HG03378 (cell line): ENCODE measurements around the gene UTS2R.
"Not testable (repeated sequence)": the region's sequence is repeated elsewhere in the genome, so short reads cannot be mapped to it uniquely, and the experiment has no call there.

Source experiments
- ATAC-seq: cut with Tn5 transposase; IDR thresholded peaks from one replicate; pipeline ENCODE4 v1.9.1; 2021; ENCODE audit warnings: mild to moderate bottlenecking, moderate library complexity; ENCODE audit not compliant: unreplicated experiment

The UTS2R gene

DNA sequence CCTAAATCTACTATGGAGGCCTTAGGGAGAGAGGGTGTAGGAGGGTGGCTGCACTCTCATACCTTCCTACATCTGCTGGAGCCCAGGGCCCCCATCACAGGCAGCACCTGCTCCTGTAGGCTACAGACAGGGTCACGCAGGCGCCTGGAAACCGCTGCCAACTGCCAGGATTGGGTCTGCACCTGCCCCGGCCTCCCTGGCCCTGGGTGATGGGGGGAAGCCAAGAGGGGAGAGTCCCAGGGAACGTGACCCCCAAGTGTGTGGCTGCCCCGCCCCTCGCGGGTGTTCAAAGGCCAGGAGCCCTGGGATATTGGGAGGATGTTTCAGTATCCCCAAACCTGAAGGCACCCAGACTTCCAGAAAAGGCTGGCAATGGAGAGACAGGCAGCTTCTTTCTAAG, 18.1 kb upstream of the UTS2R start:
- no peak for ATAC-seq

DNA sequence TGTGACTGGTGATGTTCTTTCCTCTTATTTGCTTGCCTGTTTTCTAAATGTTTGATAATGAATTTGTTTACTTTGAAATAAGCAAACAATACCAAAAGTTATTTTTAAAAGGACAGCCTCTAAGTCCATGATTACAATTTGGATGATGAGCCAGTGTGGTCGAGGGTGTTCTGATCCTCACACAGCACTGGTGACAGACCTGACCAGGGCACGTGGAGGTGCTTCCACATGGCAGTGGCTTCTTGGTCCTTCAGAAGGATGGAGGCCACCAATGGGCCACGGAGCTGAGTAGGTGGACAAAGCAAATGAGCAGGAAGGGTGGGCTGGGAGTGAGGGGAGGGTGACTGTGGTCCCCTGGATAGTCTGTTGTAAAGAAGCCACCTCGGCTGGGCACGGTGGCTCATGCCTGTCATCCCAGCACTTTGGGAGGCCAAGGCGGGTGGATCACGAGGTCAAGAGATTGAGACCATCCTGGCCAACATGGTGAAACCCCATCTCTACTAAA, 16.7 kb upstream of the UTS2R start:
- ATAC-seq = no peak

DNA sequence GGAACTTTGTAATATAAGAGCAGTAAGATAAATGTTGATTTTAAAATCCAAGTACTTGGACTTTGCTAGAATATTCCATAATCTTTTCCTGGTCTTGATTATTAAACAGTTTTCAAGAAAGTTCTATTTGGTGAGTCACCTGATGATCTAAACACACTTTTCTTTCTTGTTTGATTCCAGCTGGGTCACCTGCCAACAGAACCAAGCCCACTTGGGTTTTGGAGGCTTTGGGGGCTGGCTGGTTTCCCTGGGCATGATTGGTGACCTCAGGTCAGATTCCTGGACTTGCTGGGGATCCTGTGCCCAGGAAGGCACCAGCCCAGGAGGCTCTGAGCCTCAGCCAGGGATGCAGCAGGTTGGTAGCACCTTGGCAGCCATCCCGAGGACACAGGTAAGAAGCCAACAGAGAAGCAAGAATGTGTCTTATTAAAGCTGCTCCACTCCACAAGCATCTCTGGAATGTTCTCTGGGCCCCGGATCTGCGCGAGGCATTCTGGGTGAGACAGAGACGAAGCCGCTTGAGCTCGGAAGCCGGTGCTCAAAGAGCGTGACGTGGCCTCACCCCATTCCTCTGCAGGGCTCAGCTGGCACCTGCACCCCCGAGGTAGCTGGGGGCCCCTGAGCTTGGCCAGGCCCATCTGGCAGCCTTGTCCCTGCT, 15.7 kb upstream of the UTS2R start:
- ATAC-seq = no peak

DNA sequence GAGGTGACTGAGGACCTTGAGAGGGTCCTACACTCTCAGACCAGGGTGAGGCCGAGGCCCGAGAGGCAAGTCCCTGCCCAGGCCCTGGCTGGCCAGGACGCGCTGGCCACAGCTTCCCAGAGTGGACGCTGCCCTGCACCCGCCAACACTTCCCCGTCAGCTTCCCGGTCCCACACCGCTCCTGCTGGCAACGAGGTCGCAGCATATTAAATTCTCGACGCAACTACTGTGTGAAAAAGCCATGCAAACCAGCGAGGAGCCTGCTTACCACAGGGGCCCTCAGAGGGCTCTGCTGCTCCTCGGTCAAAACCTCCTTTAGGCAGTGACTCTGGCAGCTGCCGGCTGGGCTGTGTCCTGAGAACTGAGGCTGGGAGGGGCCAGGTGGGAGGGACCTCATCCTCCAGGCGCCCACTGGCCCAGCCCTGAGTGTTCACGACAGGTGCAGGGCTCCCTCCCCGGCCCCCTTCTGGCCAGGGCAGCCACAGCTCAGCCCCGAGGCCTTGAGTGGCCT, 14.7 kb upstream of the UTS2R start:
- no peak for ATAC-seq

DNA sequence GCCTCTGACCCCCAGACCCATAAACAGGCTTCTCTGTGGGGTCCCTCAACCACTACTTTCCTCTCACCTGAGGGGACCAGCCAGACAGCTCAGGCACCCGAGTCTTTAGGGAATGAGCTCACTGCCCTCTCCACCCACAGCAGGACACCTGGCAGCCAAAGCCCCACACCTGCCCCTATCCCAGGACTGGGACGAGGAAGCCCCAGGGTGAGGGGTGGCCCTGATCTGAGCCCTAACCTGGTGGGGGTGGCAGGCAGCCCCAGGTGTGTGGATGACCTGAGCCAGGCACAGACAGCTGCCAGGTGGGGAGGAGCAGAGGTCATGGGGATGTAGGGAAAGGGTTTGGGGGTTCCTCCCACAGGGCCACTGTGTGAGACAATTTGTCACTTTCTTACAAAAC, 14.2 kb upstream of the UTS2R start:
- no peak for ATAC-seq

DNA sequence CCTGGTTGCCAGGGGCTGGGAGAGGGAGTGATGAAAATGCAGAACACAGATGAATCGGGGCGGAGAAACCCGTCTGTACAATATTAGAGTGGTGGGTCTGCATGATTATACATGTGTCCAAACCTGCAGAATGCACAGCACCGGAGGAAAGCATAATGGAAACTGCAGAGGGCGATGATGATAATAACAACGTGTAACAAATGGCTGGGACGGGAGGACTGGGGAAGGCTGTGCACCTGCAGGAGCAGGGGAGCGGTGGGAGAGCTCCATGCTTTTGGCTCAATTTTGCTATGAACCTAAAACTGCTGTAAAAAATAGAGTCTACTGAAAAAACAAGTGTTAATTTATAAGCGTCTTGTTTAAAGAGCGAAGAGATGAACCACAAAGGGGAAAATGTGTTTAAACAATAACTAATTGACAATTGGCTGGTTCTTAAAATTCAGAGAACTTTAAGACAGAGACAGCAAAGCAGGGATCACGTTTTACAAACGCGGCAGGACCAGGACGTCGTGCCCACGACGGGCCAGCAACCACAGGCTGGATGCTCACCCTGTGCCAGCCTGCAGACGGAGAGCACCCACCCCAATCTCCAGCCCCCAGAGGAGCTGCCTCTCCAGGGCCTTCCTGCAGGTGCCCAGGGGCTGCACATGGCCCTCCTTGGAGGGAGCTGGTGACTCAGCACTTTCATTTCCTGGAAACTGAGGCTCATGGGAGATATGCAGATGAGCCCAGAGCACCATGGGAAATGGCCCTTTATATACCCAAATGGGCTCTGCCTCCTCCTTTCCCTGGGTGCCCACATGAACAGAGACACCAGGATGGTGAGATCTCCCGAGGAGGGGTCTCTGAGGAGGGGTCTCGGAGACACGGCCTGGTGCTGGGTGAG, 12.9 kb upstream of the UTS2R start, which contains the start of gene TEX19:
Gene TEX19, plus strand, starts transcription at position 783 of the 886 bp plus-strand sequence. CDS start 2,904 bp downstream, outside the sequence.
- ATAC-seq = no peak

DNA sequence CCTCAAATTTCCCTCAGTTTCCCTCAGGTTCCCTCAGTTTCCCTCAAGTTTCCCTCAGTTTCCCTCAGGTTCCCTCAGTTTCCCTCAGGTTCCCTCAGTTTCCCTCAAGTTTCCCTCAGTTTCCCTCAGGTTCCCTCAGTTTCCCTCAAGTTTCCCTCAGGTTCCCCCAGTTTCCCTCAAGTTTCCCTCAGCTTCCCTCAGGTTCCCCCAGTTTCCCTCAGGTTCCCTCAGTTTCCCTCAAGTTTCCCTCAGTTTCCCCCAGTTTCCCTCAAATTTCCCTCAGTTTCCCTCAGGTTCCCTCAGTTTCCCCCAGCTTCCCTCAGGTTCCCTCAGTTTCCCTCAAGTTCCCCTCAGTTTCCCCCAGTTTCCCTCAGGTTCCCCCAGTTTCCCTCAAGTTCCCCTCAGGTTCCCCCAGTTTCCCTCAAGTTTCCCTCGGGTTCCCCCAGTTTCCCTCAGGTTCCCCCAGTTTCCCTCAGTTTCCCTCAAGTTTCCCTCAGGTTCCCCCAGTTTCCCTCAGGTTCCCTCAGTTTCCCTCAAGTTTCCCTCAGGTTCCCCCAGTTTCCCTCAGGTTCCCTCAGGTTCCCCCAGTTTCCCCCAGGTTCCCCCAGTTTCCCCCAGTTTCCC, 12.0 kb upstream of the UTS2R start:
- not testable (repeated sequence) for ATAC-seq

DNA sequence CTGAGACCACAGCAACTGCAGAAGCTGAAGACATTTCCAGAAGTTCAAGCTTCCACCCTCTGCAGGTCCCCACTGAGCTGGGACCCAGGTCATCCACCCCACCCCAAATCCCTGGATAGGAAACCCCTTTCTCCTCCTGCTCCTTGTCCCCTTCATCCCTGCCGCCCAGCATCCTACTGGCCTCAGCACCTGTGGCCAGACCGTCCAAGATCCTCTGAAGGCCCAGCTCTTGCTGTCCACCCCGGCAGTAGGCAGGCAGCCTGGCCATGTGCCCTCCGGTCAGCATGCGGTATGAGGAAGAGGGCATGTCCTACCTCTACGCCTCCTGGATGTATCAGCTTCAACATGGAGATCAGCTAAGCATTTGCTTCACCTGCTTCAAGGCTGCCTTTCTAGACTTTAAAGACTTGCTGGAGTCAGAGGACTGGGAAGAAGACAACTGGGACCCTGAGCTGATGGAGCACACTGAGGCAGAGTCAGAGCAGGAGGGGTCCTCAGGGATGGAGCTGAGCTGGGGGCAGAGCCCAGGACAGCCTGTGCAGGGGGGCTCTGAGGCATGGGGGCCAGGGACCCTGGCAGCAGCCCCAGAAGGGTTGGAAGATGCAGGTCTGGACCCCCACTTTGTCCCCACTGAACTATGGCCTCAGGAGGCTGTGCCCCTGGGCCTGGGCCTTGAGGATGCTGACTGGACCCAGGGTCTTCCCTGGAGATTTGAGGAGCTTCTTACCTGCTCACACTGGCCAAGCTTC, 9.5 kb upstream of the UTS2R start:
- no peak for ATAC-seq

DNA sequence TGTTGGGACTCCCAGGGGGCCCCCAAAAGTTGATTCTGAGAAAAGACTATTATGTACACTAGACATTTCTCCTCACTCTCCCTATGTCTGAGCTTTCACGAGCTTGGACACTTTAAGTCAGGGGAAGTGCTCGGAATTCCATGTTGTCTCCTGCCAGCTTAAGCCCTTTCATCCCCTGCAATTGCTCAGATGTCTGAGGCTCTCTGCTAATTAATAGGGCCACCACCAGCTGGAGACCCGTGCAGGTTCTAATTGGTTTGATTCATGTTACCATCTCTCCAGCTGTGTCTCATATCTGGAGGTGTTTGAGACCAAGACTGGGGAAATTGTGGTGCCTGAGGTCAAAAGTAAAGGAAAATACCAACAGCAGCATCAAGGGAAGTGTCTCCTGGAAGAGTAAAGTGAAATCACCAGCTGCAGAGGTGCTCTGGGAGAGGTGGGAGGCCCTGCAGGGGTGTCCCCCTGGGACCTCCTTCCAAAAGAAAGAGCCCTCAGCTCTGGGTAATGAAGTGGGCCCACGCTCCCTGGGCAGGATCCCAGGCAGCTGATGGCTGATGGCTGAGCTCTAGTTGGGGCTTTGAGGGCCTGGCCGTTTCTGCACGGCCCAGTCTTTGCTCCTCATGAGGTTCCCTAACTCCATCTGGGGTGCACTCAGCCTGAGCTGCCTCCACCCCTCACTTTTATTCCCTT, 5.8 kb upstream of the UTS2R start:
- ATAC-seq = no peak

DNA sequence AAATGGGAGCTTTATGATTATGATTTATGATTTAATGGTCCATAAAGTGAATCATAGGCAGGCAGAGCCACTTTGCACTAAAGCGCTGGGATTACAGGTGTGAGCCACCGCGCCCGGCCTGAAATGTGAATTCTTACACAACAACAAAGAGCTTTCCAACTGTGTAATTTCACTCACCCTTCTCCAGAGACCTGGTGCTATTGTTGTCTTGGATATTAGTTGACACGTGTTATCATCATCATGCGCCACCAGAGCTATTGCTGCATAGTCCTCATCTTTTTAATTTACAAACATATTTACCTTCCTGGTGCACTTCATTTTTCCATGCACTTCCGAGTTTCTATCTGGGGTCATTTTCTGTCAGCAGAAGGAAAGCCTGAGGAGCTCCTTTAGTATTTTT, 4.8 kb upstream of the UTS2R start:
- ATAC-seq = no peak

DNA sequence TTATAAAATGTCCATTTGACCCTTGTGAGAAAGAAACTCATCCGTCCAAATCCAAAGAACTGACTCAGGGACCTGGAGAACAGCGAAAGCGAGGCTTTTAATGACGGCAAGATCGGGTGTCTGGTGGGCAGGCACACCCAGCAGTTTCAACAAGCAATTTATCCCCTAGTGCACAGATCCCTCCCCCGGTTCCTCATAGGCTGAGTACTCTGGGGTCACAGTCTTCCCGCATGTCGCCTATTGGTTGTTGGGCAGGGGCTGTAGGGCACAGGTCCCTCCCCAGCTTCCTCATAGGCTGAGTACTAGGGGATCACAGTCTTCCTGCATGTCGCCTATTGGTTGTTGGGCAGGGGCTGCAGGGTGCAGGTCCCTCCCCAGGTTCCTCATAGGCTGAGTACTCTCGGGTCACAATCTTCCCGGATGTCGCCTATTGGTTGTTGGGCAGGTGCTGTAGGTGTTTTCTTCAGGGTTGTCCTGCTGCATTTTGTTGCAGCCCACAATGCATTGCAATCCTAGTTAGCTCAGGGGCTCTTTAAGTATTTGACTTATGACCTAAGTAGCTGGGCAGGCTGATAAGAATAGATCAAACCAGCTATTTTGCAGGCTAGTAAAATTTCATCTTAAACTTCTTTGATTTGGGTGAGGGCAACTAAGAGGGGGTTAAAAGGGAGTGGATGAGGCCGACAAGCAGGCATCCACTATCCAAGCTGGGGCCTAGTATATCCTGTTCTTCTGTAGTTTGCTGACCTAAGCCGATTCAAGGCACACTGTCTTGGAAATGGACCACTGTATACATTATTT, 3.6 kb upstream of the UTS2R start:
- ATAC-seq = no peak

DNA sequence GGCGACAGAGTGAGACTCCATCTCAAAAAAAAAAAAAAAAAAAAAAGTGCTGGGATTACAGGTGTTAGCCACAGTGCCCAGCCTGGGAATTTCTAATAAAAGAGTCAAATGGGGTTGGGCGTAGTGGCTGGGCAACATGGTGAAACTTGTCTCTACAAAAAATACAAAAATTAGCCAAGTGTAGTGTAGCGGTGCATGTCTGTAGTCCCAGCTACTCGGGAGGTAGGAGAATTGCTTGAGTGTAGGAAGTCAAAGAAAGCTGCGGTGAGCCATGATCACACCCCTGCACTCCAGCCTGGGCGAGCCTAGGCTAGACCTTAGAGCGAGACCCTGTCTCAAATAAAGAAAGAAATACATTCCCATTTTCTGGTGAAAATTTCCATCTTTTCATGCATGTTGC, 2.4 kb upstream of the UTS2R start:
- no peak for ATAC-seq

DNA sequence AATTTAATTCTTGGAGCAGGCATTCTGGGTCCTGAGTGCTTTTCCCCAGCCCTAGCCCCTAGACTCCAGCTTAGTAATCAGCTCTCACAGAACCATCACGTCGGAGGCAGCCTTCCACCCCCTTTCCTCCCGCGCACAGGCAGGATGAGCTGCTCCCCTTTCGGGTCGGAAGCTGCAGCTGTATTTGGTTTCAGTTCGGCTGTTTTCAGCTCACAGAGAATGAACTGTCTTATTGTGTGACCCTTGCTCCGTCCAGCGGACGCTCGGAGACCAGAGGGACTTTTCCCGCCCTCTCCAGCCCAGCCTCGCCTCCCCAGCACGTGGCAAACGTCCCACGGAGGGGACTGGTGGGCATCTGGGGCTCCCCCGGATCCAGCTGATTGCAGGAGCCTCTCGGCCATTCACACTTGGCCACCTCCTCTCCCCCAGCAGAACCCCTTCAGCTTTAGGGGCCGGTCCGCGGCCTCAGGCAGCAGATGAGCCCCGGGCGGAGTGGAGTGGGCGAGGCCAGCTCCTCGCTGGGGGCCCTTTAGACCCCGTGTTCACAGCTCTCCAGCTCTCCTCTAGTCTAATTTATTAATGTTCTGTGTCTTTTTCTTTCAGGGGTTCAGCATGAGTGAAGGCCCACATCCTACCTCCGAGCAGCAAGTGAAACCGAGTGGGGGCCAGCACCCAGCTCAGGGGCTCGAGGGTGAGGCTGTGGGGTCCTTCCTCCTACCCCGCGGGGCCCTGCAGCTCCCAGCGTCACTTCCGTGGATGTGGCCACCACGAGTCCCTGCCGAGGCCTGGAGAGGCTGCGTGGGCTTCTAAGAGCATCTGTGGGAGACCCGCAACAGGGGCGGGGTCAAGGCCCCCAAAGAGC, 863 bp upstream of the UTS2R start:
- ATAC-seq = no peak

DNA sequence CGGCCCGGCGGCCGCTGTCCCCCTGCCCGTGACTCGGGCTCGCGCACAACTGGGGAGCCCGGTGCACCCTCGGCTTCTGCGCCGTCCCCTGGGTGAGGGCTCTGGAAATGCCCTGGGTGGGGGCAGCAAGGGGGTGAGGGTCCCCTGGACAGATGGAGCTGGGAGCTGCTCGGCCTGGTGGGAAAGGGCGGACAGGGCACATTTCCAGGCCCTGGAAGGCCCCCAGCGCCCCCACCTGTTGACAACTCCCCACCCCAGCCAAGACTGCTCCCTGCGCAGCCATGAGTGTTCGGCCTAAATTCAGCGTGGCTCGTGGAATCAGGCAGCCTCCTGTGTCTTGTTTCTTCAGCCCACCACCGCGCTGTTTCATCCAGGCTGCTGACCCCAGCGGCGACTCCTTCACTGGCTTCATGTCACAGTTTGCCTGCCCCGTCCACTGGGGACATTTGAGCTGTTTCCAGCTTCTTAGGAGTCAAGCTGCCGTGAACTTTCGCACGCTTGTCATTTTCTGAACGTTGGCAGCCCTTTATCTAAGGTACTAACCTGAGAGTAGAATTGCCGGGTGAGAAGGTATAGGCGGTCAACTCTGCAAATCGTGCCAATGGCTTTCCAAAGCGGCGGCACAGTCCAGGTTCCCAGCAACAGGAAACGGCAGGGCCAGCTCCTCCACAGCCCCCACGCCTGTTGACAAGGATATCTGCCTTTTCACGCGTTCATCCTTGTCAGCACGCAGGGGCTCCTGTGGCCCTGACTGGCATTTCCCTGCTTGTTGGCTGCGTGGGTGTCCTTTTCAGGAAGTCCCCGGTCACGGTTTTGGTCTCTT, 895 bp downstream of the UTS2R start:
- ATAC-seq = no peak

DNA sequence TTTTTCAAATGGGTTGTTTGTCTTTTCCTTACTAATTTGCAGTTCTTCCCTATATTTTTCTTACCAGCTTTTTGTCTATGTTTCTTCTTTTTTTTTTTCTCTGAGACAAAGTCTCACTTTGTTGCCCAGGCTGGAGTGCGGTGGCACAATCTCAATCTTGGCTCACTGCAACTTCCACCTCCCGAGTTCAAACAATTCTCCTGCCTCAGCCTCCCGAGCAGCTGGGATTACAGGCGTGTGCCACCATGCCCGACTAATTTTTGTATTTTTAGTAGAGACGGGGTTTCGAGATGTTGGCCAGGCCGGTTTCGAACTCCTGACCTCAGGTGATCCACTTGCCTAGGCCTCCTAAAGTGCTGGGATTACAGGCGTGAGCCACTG, 1.5 kb downstream of the UTS2R start:
- ATAC-seq = not testable (repeated sequence)

DNA sequence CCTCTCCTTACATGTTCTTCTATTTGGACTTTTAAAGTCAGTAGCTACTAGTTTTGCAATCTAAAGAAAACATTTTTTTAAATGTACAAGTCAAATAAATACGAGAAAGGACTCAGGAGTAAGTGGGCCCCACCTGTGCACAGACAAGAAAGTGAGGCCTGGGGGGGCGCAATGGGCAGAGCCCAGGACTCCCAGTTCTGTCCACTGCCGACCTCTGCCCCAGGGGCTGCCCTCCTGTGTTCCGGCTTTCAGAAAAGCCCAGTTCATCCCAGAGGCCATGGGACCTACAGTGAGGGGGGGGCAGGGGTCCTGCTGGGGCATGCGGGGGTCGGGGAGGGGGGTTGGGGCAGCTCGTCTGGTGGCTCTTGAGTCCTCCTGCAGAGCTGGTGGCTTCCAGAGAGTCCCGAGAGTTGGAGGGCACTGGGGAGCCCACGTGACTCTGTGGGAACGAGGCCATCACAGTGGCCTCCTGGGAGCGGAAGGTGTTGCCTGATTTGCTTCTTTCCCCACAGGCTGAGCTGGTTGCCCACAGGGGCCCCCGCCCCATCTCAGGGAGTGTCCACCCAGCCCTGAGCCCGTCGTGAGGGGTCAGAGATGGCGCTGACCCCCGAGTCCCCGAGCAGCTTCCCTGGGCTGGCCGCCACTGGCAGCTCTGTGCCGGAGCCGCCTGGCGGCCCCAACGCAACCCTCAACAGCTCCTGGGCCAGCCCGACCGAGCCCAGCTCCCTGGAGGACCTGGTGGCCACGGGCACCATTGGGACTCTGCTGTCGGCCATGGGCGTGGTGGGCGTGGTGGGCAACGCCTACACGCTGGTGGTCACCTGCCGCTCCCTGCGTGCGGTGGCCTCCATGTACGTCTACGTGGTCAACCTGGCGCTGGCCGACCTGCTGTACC, 2.4 kb downstream of the UTS2R start:
- no peak for ATAC-seq
